IPS-18a (cell line): ENCODE results near the gene MAPK8IP2.
"Not testable (repeated sequence)": the region's sequence is repeated elsewhere in the genome, so short reads cannot be mapped to it uniquely, and the experiment has no call there.

Experiments
- H3K27ac ChIP-seq: one replicate; pipeline ENCODE4 v1.5.1; 2013; ENCODE audit warnings: low read length
- H3K27me3 ChIP-seq: one replicate; pipeline ENCODE4 v1.6.1; 2013; ENCODE audit warnings: mild to moderate bottlenecking, low read length; ENCODE audit not compliant: control insufficient read depth, insufficient read depth
- H3K36me3 ChIP-seq: one replicate; pipeline ENCODE4 v1.6.1; 2013; ENCODE audit warnings: low read depth, low read length; ENCODE audit not compliant: control insufficient read depth
- H3K4me1 ChIP-seq: one replicate; pipeline ENCODE4 v1.6.1; 2013; ENCODE audit warnings: low read depth, low read length; ENCODE audit not compliant: control insufficient read depth
- H3K4me3 ChIP-seq: one replicate; pipeline ENCODE4 v1.5.1; 2013; ENCODE audit warnings: low read length
- H3K9ac ChIP-seq: one replicate; pipeline ENCODE4 v1.6.1; 2013; ENCODE audit warnings: mild to moderate bottlenecking, low read length, moderate library complexity
- H3K9me3 ChIP-seq: one replicate; pipeline ENCODE4 v1.6.1; 2013; ENCODE audit warnings: low read depth, low read length; ENCODE audit not compliant: control insufficient read depth

The MAPK8IP2 gene

DNA sequence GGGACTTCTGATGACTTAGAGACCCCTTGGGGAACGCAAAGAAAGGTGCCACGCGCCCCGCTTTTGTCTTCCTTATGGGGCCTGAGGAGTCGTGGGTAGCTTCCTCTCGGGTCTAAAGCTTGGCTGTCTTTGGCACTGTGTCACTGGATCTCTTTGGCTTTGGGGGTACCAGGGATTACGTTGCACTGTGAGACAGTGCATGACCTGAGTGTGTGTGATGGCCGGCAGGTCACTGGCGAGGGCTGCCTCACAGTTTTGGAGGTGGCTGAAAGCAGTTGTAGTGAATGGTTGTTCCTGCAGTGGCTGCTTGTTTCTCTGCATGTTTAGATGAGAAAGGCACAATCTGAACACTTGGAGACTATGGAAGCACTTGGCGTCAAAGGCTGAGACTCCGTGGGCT lies 33.2 kb downstream of the MAPK8IP2 start:
- no peaks in the 10 kb centered on the region for H3K36me3 ChIP-seq
- no peak overlapping the region for H3K4me3 ChIP-seq
- H3K4me1 ChIP-seq, result no peaks in the 10 kb centered on the region
- H3K27me3 ChIP-seq, result peaks cover 10% of the 10 kb centered on the region
- no peak overlapping the region for H3K27ac ChIP-seq
- no peak overlapping the region for H3K9ac ChIP-seq
- H3K9me3 ChIP-seq, result no peaks in the 10 kb centered on the region

- H3K27me3 ChIP-seq, result no peaks in the 10 kb centered on the region
- H3K36me3 ChIP-seq, result no peaks in the 10 kb centered on the region
- no peak overlapping the region for H3K4me3 ChIP-seq
- no peak overlapping the region for H3K9ac ChIP-seq
- no peaks in the 10 kb centered on the region for H3K9me3 ChIP-seq
- no peak overlapping the region for H3K27ac ChIP-seq
- no peaks in the 10 kb centered on the region for H3K4me1 ChIP-seq
Observed at GRCh38 chr22:50635591-50635990, 35.0 kb downstream of the MAPK8IP2 start.

DNA sequence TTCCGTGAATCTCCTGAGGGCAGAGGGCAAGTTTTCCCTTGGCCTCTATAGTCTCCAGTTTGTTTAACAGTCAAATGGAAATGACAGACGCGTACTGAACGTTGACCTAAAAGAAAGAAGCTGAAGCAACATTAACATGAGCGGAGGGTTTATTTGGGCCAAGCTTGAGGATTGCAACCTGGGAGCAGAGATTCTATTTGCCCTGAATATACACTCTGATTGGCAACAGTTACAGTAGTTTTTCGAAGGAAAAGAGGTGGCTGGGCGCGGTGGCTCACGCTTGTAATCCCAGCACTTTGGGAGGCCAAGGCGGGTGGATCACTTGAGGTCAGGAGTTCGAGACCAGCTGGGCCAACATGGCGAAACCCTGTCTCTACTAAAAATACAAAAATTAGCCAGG lies 39.7 kb downstream of the MAPK8IP2 start:
- not testable (repeated sequence) for H3K36me3 ChIP-seq, H3K27ac ChIP-seq, H3K9ac ChIP-seq, H3K4me3 ChIP-seq, H3K9me3 ChIP-seq
- Histone ChIP-seq H3K4me1 (peaks cover 13% of the 10 kb centered on the region), H3K27me3 (peaks cover 23% of the 10 kb centered on the region)

DNA sequence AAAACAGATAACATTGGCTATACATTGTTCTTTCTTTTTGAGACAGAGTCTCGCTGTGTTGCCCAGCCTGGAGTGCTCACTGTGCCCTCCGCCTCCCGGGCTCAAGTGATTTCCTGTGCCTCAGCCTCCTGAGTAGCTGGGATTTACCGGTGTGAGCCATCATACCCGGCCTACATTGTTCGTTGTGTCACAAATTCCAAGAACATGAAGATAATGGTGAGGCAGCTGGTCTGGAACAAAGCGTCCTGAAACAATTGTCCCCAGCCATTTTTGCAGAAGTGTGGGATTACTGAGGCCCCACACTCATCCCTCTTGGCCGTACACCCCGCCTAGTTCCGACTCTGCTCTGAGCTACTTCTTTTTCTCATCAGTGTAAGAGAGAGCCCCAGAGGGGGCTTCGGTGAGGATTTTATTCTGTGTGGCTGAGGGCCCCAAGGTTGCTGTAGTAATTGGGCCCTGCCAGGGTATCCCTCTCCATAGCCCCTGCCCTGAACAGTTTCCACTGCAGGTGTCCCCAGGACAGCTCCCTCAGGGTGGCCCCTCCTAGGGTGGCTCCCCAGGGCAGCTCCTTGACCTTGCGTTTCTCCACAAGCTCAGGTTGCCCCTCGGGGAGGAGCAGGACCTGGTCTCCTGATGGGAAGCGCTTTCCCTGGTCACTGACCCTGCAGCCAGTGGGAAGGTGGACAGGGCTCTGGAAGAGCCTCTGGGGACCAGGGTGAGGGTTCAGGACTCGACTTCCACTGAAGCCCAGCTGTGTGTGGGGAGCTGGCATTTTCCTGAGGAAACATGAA lies 40.5 kb downstream of the MAPK8IP2 start:
- Histone ChIP-seq H3K4me3 (peak overlapping the region; percentile 11), H3K27ac (no peak overlapping the region), H3K4me1 (peaks cover 13% of the 10 kb centered on the region), H3K27me3 (peaks cover 28% of the 10 kb centered on the region), H3K9ac (peak overlapping the region; percentile 6), H3K9me3 (no peaks in the 10 kb centered on the region), H3K36me3 (no peaks in the 10 kb centered on the region)

- Histone ChIP-seq H3K4me3 (peak overlapping the region; percentile 11), H3K9ac (peak overlapping the region; percentile 6), H3K27ac (no peak overlapping the region), H3K27me3 (peaks cover 28% of the 10 kb centered on the region), H3K36me3 (no peaks in the 10 kb centered on the region), H3K9me3 (no peaks in the 10 kb centered on the region), H3K4me1 (peaks cover 13% of the 10 kb centered on the region)
Observed at GRCh38 chr22:50641696-50642607, 41.4 kb downstream of the MAPK8IP2 start.

DNA sequence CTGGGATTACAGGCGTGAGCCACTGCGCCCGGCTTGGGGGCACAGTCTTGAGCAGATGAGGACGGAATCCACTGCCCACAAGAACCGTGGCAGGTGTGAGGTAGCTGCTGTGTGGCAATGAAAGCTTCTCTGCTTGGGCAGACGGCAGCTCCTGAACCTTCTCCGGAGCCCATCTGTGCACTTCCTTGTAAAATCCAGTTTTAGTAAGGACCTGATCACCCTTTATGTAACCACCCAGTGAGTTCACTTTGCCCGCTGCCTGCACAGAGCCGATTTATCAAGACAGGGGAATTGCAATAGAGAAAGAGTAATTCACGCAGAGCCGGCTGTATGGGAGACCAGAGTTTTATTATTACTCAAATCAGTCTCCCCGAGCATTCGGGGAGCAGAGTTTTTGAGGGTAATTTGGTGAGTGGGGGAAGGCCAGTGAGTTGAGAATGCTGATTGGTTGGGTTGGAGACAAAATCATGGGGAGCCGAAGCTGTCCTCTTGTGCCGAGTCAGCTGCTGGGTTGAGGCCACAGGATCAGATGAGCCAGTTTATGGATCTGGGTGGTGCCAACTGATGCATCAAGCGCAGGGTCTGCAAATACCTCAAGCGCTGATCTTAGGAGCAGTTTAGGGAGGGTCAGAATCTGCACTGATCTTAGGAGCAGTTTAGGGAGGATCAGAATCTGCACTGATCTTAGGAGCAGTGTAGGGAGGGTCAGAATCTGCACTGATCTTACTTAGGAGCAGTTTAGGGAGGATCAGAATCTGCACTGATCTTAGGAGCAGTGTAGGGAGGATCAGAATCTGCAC lies 42.6 kb downstream of the MAPK8IP2 start:
- H3K9me3 ChIP-seq, H3K9ac ChIP-seq, H3K27ac ChIP-seq, H3K36me3 ChIP-seq, H3K4me3 ChIP-seq: not testable (repeated sequence)
- peaks cover 13% of the 10 kb centered on the region for H3K4me1 ChIP-seq
- peaks cover 28% of the 10 kb centered on the region for H3K27me3 ChIP-seq

- not testable (repeated sequence) for H3K9me3 ChIP-seq, H3K27ac ChIP-seq, H3K4me3 ChIP-seq, H3K9ac ChIP-seq, H3K36me3 ChIP-seq
- H3K4me1 ChIP-seq, result peaks cover 13% of the 10 kb centered on the region
- H3K27me3 ChIP-seq, result peaks cover 28% of the 10 kb centered on the region
Observed at GRCh38 chr22:50643821-50644101, 43.2 kb downstream of the MAPK8IP2 start.

DNA sequence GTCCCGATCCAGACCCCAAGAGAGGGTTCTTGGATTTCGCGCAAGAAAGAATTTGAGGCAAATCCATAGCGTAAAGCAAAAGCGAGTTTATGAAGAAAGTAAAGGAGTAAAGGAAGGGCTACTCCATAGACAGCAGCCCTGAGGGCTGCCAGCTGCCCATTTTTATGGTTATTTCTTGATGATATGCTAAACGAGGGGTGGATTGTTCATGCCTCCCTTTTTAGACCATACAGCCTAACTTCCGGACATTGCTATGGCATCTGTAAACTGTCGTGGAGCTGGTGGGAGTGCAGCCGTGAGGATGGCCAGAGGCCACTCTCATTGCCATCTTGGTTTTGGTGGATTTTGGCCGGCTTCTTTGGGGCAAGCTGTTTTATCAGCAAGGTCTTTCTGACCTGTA lies 52.7 kb downstream of the MAPK8IP2 start:
- no peaks in the 10 kb centered on the region for H3K36me3 ChIP-seq

DNA sequence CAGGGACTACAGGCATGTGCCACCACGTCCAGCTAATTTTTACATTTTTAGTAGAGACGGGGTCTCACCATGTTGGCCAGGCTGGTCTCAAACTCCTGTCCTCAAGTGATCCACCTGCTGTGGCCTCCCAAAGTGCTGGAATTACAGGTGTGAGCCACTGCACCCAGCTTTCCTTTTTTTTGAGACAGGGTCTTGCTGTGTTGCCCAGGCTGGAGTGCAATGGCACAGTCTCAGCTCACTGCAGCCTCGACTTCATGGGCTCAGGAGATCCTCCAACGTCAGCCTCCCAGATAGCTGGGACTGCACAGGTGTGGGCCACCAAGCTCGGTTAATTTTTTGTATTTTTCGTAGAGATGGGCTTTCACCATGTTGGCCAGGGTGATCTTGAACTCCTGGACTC lies 54.1 kb downstream of the MAPK8IP2 start:
- not testable (repeated sequence) for H3K36me3 ChIP-seq, H3K9ac ChIP-seq, H3K9me3 ChIP-seq, H3K27ac ChIP-seq, H3K4me3 ChIP-seq, H3K4me1 ChIP-seq
- peaks cover 22% of the 10 kb centered on the region for H3K27me3 ChIP-seq

More for the DNA sequence above, 52.7 kb downstream of the MAPK8IP2 start:
- Histone ChIP-seq H3K9me3 (peaks cover 4% of the 10 kb centered on the region), H3K27ac (no peak overlapping the region), H3K4me3 (no peak overlapping the region), H3K4me1 (no peaks in the 10 kb centered on the region), H3K9ac (no peak overlapping the region), H3K27me3 (peaks cover 22% of the 10 kb centered on the region)

- Histone ChIP-seq H3K9me3 (no peaks in the 10 kb centered on the region), H3K9ac (no peak overlapping the region), H3K36me3 (no peaks in the 10 kb centered on the region), H3K27ac (no peak overlapping the region), H3K27me3 (peaks cover 22% of the 10 kb centered on the region), H3K4me3 (no peak overlapping the region), H3K4me1 (no peaks in the 10 kb centered on the region)
Observed at GRCh38 chr22:50656122-50657070, 55.8 kb downstream of the MAPK8IP2 start.
